Spleen (tissue), 11 donors: ENCODE measurements around the gene NME3. TPM values are rescaled to one million over a fixed set of nuclear protein-coding genes. Genes with fewer than 3 reads are reported as not detected.
A peak's percentile ranks its signal among the peaks of the same experiment; 100 is the strongest.

Experiments used
- DNase-seq: peaks from one replicate; pipeline ENCODE4 v3.0.0-alpha.2; 2020
- H3K27ac ChIP-seq, 8 donors: fragments of 200-600 bp; sonication (generic) in 7 of 8; 1 replicate in 4 of 8; 2 replicates in 4 of 8; pipeline versions ENCODE4 v1.5.0 to v1.8.0; 2016 to 2021; ENCODE audit warnings: inconsistent platforms in 4 of 8, mild to moderate bottlenecking in 4 of 8, moderate library complexity in 1 of 8
- H3K27me3 ChIP-seq, 7 donors: fragments of 200-600 bp; sonication (generic) in 6 of 7; replicated peaks in 1 of 7; 1 replicate in 4 of 7; 2 replicates in 3 of 7; pipeline versions ENCODE4 v1.5.0 to v1.8.0; 2016 to 2021; ENCODE audit warnings: inconsistent platforms in 3 of 7, mild to moderate bottlenecking in 1 of 7
- H3K36me3 ChIP-seq, 6 donors: fragments of 200-600 bp; sonication (generic) in 5 of 6; 1 replicate in 4 of 6; 2 replicates in 2 of 6; pipeline versions ENCODE4 v1.5.0 to v1.8.0; 2016 to 2021; ENCODE audit warnings: inconsistent platforms in 2 of 6
- H3K4me1 ChIP-seq, 6 donors: fragments of 200-600 bp; sonication (generic) in 5 of 6; 1 replicate in 3 of 6; 2 replicates in 3 of 6; pipeline versions ENCODE4 v1.5.0 to v1.8.0; 2016 to 2021; ENCODE audit warnings: inconsistent platforms in 3 of 6
- H3K4me3 ChIP-seq, 8 donors: fragments of 200-600 bp; sonication (generic) in 7 of 8; 1 replicate in 4 of 8; 2 replicates in 4 of 8; pipeline versions ENCODE4 v1.5.0 to v1.8.0; 2016 to 2021; ENCODE audit warnings: inconsistent platforms in 4 of 8, mild to moderate bottlenecking in 4 of 8, moderate library complexity in 2 of 8
- H3K9me3 ChIP-seq, 8 donors: fragments of 200-600 bp; sonication (generic) in 7 of 8; 1 replicate in 4 of 8; 2 replicates in 4 of 8; pipeline versions ENCODE4 v1.5.0 to v1.8.0; 2016 to 2021; ENCODE audit warnings: inconsistent platforms in 4 of 8
- CTCF ChIP-seq, 11 experiments: fragments of 200-600 bp in 7 of 11; fragments of 450-650 bp in 4 of 11; sonication (generic) in 4 of 11; IDR thresholded peaks in 8 of 11; conservative IDR thresholded peaks in 3 of 11; 1 replicate in 7 of 11; 2 replicates in 4 of 11; pipeline versions ENCODE4 v1.4.0 to v1.8.0; 2016 to 2021; ENCODE audit warnings: antibody characterized with exemption in 11 of 11, inconsistent platforms in 4 of 11, mild to moderate bottlenecking in 1 of 11
- POLR2A ChIP-seq, 3 donors: fragments of 450-650 bp; IDR thresholded peaks; one replicate each; pipeline ENCODE4 v1.5.1; 2017; ENCODE audit warnings: antibody characterized with exemption in 3 of 3, mild to moderate bottlenecking in 1 of 3
- POLR2AphosphoS5 ChIP-seq, 3 donors: sonication (generic); formaldehyde crosslinking; IDR thresholded peaks; one replicate each; pipeline ENCODE4 v1.5.1; 2017; ENCODE audit warnings: antibody characterized with exemption in 3 of 3
- WGBS, 5 donors: extraction: QIAGEN DNeasy Blood & Tissue Kit in 3 of 5; methylation state at CpG; one replicate each; pipeline versions ENCODE4 v1.1.5 to v1.1.7; 2013 to 2018; 5-methylcytosine and 5-hydroxymethylcytosine counted together
- intact Hi-C: fragments of 100-400 bp; cut with DNase I; formaldehyde crosslinking; loops from one replicate; pipeline ENCODE4 v1.15.0; 2023; ENCODE audit warnings: low total_unique reads
- polyA plus RNA-seq, 3 donors: library from polyadenylated mRNA; stranded (reverse); fragments of 200-250 nt; gene quantifications; one replicate each; pipeline ENCODE4 v1.2.1, GENCODE V29; 2013
- total RNA-seq, 7 donors: library from RNA; depleted of rRNA in 3 of 7; stranded (reverse); fragments of >200 nt in 3 of 7; fragmentation: NEBNext Ultra II Directional in 4 of 7; extraction: Animal tissue kit (Norgen Biotek cat#: 25700) in 4 of 7; gene quantifications; one replicate each; pipeline versions ENCODE4 v1.1.0 to v1.2.1, GENCODE V29; 2016 to 2021
- donor health status: healthy with polysubstance abuse.
- donor health status: DM: no; HTN: no; CAD: no; lungs with moderate emphysema.
- donor health status: DM: no; HTN: no; CAD: no.
- donor health status: Bipolar disorder and iron deficiency.
- donor health status: healthy.
- donor health status: DM: no; HTN: no; CAD: no.
- donor health status: DM: yes; HTN: yes; CAD: no.

Gene NME3
- total and polyA plus RNA-seq, 10 donors, result 51.0 to 283 (median 76.9) TPM

- Histone ChIP-seq H3K9me3 (peaks cover 0 to 6% (median 0%) of the 10 kb centered on the region in 8 donors), H3K4me3 (no peak overlapping the region), H3K27ac (no peak overlapping the region), H3K36me3 (peaks cover 5 to 98% (median 53%) of the 10 kb centered on the region in 6 donors), H3K27me3 (no peaks in the 10 kb centered on the region), H3K4me1 (peaks cover 0 to 8% (median 0%) of the 10 kb centered on the region in 6 donors)
- intact Hi-C loops, result no loop called here
- WGBS, 5 donors, result 94 to 100% (median 97%) methylated on average over 11 to 16 of the region's 16 CpGs
- no peak for TF ChIP-seq POLR2A (IDR thresholded peaks at IDR 0.05)
- no peak for TF ChIP-seq CTCF (IDR thresholded peaks at IDR 0.05 in 8 of 11, conservative IDR thresholded peaks at IDR 0.05 in 3 of 11)
- TF ChIP-seq POLR2AphosphoS5 (IDR thresholded peaks at IDR 0.05), result no peak
- DNase-seq, result no peak
These were observed 39.2 kb upstream of the NME3 start for GRCh38 chr16:1810536-1810935.

- Histone ChIP-seq H3K27me3 (no peaks in the 10 kb centered on the region), H3K4me3 (no peak overlapping the region), H3K4me1 (peaks cover 0 to 8% (median 0%) of the 10 kb centered on the region in 6 donors), H3K9me3 (peaks cover 0 to 6% (median 0%) of the 10 kb centered on the region in 8 donors), H3K36me3 (peaks cover 5 to 98% (median 50%) of the 10 kb centered on the region in 6 donors), H3K27ac (no peak overlapping the region)
- intact Hi-C loops, result no loop called here
- TF ChIP-seq CTCF (IDR thresholded peaks at IDR 0.05 in 8 of 11, conservative IDR thresholded peaks at IDR 0.05 in 3 of 11) (no peak), POLR2A (IDR thresholded peaks at IDR 0.05) (no peak), POLR2AphosphoS5 (IDR thresholded peaks at IDR 0.05) (peak in 1 of 3 donors; percentile 17)
- no peak for DNase-seq
- WGBS, 5 donors, result 95 to 96% (median 96%) methylated on average over 16 of the region's 16 CpGs
These were observed 38.8 kb upstream of the NME3 start for GRCh38 chr16:1810106-1810505.

- Histone ChIP-seq H3K9me3 (peaks cover 0 to 6% (median 0%) of the 10 kb centered on the region in 8 donors), H3K36me3 (peaks cover 5 to 98% (median 49%) of the 10 kb centered on the region in 6 donors), H3K4me3 (no peak overlapping the region), H3K4me1 (peaks cover 0 to 8% (median 0%) of the 10 kb centered on the region in 6 donors), H3K27ac (no peak overlapping the region), H3K27me3 (no peaks in the 10 kb centered on the region)
- no peak for TF ChIP-seq CTCF (IDR thresholded peaks at IDR 0.05 in 8 of 11, conservative IDR thresholded peaks at IDR 0.05 in 3 of 11)
- no peak for TF ChIP-seq POLR2A (IDR thresholded peaks at IDR 0.05)
- TF ChIP-seq POLR2AphosphoS5 (IDR thresholded peaks at IDR 0.05), result peak in 1 of 3 donors; percentile 53
- 80 to 85% (median 80%) methylated on average over 27 to 28 of the region's 28 CpGs for WGBS, 5 donors
- DNase-seq, result no peak
- intact Hi-C loops, result no loop called here
These were observed 38.0 kb upstream of the NME3 start for GRCh38 chr16:1809281-1809801.

- no peak overlapping the region for H3K27ac ChIP-seq
- H3K4me1 ChIP-seq, result peaks cover 0 to 8% (median 0%) of the 10 kb centered on the region in 6 donors
- H3K27me3 ChIP-seq, result no peaks in the 10 kb centered on the region
- no peak for DNase-seq
- peaks cover 5 to 92% (median 45%) of the 10 kb centered on the region in 6 donors for H3K36me3 ChIP-seq
- WGBS, 5 donors, result 76 to 89% (median 80%) methylated on average over 15 to 18 of the region's 18 CpGs
- no peak for TF ChIP-seq POLR2AphosphoS5 (IDR thresholded peaks at IDR 0.05)
- TF ChIP-seq CTCF (IDR thresholded peaks at IDR 0.05 in 8 of 11, conservative IDR thresholded peaks at IDR 0.05 in 3 of 11), result no peak
- TF ChIP-seq POLR2A (IDR thresholded peaks at IDR 0.05), result no peak
- peaks cover 0 to 6% (median 0%) of the 10 kb centered on the region in 8 donors for H3K9me3 ChIP-seq
- no peak overlapping the region for H3K4me3 ChIP-seq
- intact Hi-C loops, result no loop called here
These were observed 37.3 kb upstream of the NME3 start for GRCh38 chr16:1808691-1809090.
